ES-I3 (cell line): ENCODE measurements around the gene UNC13B.

Experiments
- H3K36me3 ChIP-seq: 2 replicates; pipeline ENCODE4 v1.6.1; 2013; ENCODE audit warnings: mild to moderate bottlenecking, low read length, control low read depth, moderate library complexity; ENCODE audit not compliant: insufficient read depth
- H3K4me1 ChIP-seq: 2 replicates; pipeline ENCODE4 v1.6.1; 2013; ENCODE audit warnings: mild to moderate bottlenecking, control low read depth, low read length; ENCODE audit not compliant: insufficient read depth
- H3K9ac ChIP-seq: 2 replicates; pipeline ENCODE4 v1.6.1; 2013; ENCODE audit warnings: low read depth, mild to moderate bottlenecking, low read length, moderate library complexity
- H3K9me3 ChIP-seq: 2 replicates; pipeline ENCODE4 v1.6.1; 2013; ENCODE audit warnings: mild to moderate bottlenecking, low read length, moderate library complexity; ENCODE audit not compliant: control insufficient read depth, insufficient read depth

The UNC13B gene

GRCh38 chr9:35432076-35432475 is 270.3 kb downstream of the UNC13B start:
- no peaks in the 10 kb centered on the region for H3K36me3 ChIP-seq
- H3K9ac ChIP-seq, result no peak overlapping the region
- no peaks in the 10 kb centered on the region for H3K4me1 ChIP-seq
- H3K9me3 ChIP-seq, result no peaks in the 10 kb centered on the region

- no peaks in the 10 kb centered on the region for H3K9me3 ChIP-seq
- H3K4me1 ChIP-seq, result no peaks in the 10 kb centered on the region
- H3K9ac ChIP-seq, result no peak overlapping the region
- no peaks in the 10 kb centered on the region for H3K36me3 ChIP-seq
These were observed 275.1 kb downstream of the UNC13B start for GRCh38 chr9:35436933-35437332.

GRCh38 chr9:35446012-35446411 is 284.2 kb downstream of the UNC13B start:
- Histone ChIP-seq H3K9me3 (no peaks in the 10 kb centered on the region), H3K9ac (no peak overlapping the region), H3K36me3 (no peaks in the 10 kb centered on the region), H3K4me1 (no peaks in the 10 kb centered on the region)

- Histone ChIP-seq H3K4me1 (no peaks in the 10 kb centered on the region), H3K9me3 (no peaks in the 10 kb centered on the region), H3K9ac (no peak overlapping the region), H3K36me3 (no peaks in the 10 kb centered on the region)
These were observed 286.7 kb downstream of the UNC13B start for GRCh38 chr9:35448496-35448895.

GRCh38 chr9:35452481-35452880 is 290.7 kb downstream of the UNC13B start:
- Histone ChIP-seq H3K4me1 (no peaks in the 10 kb centered on the region), H3K9ac (no peak overlapping the region), H3K9me3 (no peaks in the 10 kb centered on the region), H3K36me3 (no peaks in the 10 kb centered on the region)

- H3K9ac ChIP-seq, result no peak overlapping the region
- no peaks in the 10 kb centered on the region for H3K4me1 ChIP-seq
- H3K9me3 ChIP-seq, result no peaks in the 10 kb centered on the region
- H3K36me3 ChIP-seq, result no peaks in the 10 kb centered on the region
These were observed 292.0 kb downstream of the UNC13B start for GRCh38 chr9:35453786-35454185.
